ENCODE results near the gene SLC5A10.
A peak's percentile ranks its signal among the peaks of the same experiment; 100 is the strongest.

The SLC5A10 gene

GRCh38 chr17:18997650-18998196 is 45.8 kb downstream of the SLC5A10 start:
- no peak overlapping the region for H3K27ac Mint-ChIP-seq
- no peak overlapping the region for H3K4me3 Mint-ChIP-seq

GRCh38 chr17:18999394-18999793 is 47.4 kb downstream of the SLC5A10 start:
- Mint-ChIP-seq H3K27ac (no peak overlapping the region), H3K4me3 (no peak overlapping the region), H3K27me3 (no peaks in the 10 kb centered on the region), H3K4me1 (peaks cover 43% of the 10 kb centered on the region), H3K9me3 (peaks cover 10 to 16% of the 10 kb centered on the region in 2 donors)
- ATAC-seq (no peak), DNase-seq (no peak)

More at GRCh38 chr17:18997650-18998196, 45.8 kb downstream of the SLC5A10 start:
- peaks cover 49% of the 10 kb centered on the region for H3K4me1 Mint-ChIP-seq
- DNase-seq (no peak), ATAC-seq (no peak)
- peaks cover 10 to 16% of the 10 kb centered on the region in 2 donors for H3K9me3 Mint-ChIP-seq
- no peaks in the 10 kb centered on the region for H3K27me3 Mint-ChIP-seq

GRCh38 chr17:18999911-19000310 is 47.9 kb downstream of the SLC5A10 start:
- Mint-ChIP-seq H3K4me3 (no peak overlapping the region), H3K27ac (no peak overlapping the region), H3K9me3 (peaks cover 9 to 13% of the 10 kb centered on the region in 2 donors), H3K27me3 (no peaks in the 10 kb centered on the region), H3K4me1 (peaks cover 45% of the 10 kb centered on the region)
- no peak for DNase-seq
- ATAC-seq = no peak

- Mint-ChIP-seq H3K4me3 (no peak overlapping the region), H3K27me3 (no peaks in the 10 kb centered on the region), H3K9me3 (peaks cover 3 to 5% of the 10 kb centered on the region in 2 donors), H3K4me1 (peaks cover 47% of the 10 kb centered on the region), H3K27ac (peak overlapping the region in 1 of 2 donors; percentile 5)
- DNase-seq (no peak), ATAC-seq (no peak)
These were observed 48.8 kb downstream of the SLC5A10 start for GRCh38 chr17:19000531-19001325.

GRCh38 chr17:19001907-19002590 is 50.1 kb downstream of the SLC5A10 start:
- Mint-ChIP-seq H3K4me1 (peaks cover 47% of the 10 kb centered on the region), H3K4me3 (peak overlapping the region; percentile 90), H3K9me3 (no peaks in the 10 kb centered on the region), H3K27ac (peak overlapping the region; percentile 14 to 78), H3K27me3 (no peaks in the 10 kb centered on the region)
- DNase-seq (no peak), ATAC-seq (no peak)

- DNase-seq (no peak), ATAC-seq (peak; percentile 10)
- peak overlapping the region; percentile 90 for H3K4me3 Mint-ChIP-seq
- H3K27ac Mint-ChIP-seq = peak overlapping the region in 1 of 2 donors; percentile 48
- H3K4me1 Mint-ChIP-seq = peaks cover 42% of the 10 kb centered on the region
- no peaks in the 10 kb centered on the region for H3K27me3 Mint-ChIP-seq
- H3K9me3 Mint-ChIP-seq = no peaks in the 10 kb centered on the region
These were observed 51.0 kb downstream of the SLC5A10 start for GRCh38 chr17:19002805-19003542.

GRCh38 chr17:19003543-19004420 is 51.8 kb downstream of the SLC5A10 start:
- ATAC-seq (peak; percentile 31), DNase-seq (peak; percentile 35 to 41)
- Mint-ChIP-seq H3K9me3 (no peaks in the 10 kb centered on the region), H3K27ac (peak overlapping the region; percentile 63 to 96), H3K4me1 (peaks cover 40% of the 10 kb centered on the region), H3K27me3 (no peaks in the 10 kb centered on the region), H3K4me3 (peak overlapping the region; percentile 90)

GRCh38 chr17:19004421-19005136 is 52.6 kb downstream of the SLC5A10 start, which contains the start of gene FAM83G:
FAM83G (minus strand) TSS chr17:19004764; CDS start chr17:19004041, 723 bp downstream.
- DNase-seq (peak; percentile 80 to 84), ATAC-seq (peak; percentile 91)
- no peaks in the 10 kb centered on the region for H3K27me3 Mint-ChIP-seq
- peaks cover 40% of the 10 kb centered on the region for H3K4me1 Mint-ChIP-seq
- no peaks in the 10 kb centered on the region for H3K9me3 Mint-ChIP-seq
- peak within 1 kb of the TSS; percentile 90 for H3K4me3 Mint-ChIP-seq
- H3K27ac Mint-ChIP-seq = peak within 1 kb of the TSS; percentile 95 to 96

GRCh38 chr17:19005137-19005773 is 53.3 kb downstream of the SLC5A10 start:
- H3K4me1 Mint-ChIP-seq = peaks cover 40% of the 10 kb centered on the region
- no peak for DNase-seq
- H3K4me3 Mint-ChIP-seq = peak overlapping the region; percentile 68 to 81
- H3K9me3 Mint-ChIP-seq = no peaks in the 10 kb centered on the region
- H3K27me3 Mint-ChIP-seq = no peaks in the 10 kb centered on the region
- ATAC-seq = peak; percentile 21
- peak overlapping the region; percentile 40 to 95 for H3K27ac Mint-ChIP-seq

- H3K27ac Mint-ChIP-seq = peak overlapping the region in 1 of 2 donors; percentile 17
- ATAC-seq = no peak
These were observed 53.9 kb downstream of the SLC5A10 start for GRCh38 chr17:19005789-19006430.

GRCh38 chr17:19006698-19007097 is 54.7 kb downstream of the SLC5A10 start:
- no peaks in the 10 kb centered on the region for H3K9me3 Mint-ChIP-seq
- no peak overlapping the region for H3K4me3 Mint-ChIP-seq
- H3K27me3 Mint-ChIP-seq = no peaks in the 10 kb centered on the region
- ATAC-seq (no peak), DNase-seq (no peak)
- H3K27ac Mint-ChIP-seq = no peak overlapping the region
- H3K4me1 Mint-ChIP-seq = peaks cover 26% of the 10 kb centered on the region

More at GRCh38 chr17:19005789-19006430, 53.9 kb downstream of the SLC5A10 start:
- peaks cover 34% of the 10 kb centered on the region for H3K4me1 Mint-ChIP-seq
- H3K27me3 Mint-ChIP-seq = no peaks in the 10 kb centered on the region
- peak overlapping the region in 1 of 2 donors; percentile 33 for H3K4me3 Mint-ChIP-seq
- DNase-seq = no peak
- H3K9me3 Mint-ChIP-seq = no peaks in the 10 kb centered on the region

- Mint-ChIP-seq H3K9me3 (no peaks in the 10 kb centered on the region), H3K27ac (no peak overlapping the region)
- DNase-seq = no peak
These were observed 58.0 kb downstream of the SLC5A10 start for GRCh38 chr17:19009970-19010369.

More at GRCh38 chr17:19009970-19010369, 58.0 kb downstream of the SLC5A10 start:
- no peak for ATAC-seq
- peaks cover 2% of the 10 kb centered on the region for H3K4me1 Mint-ChIP-seq
- no peaks in the 10 kb centered on the region for H3K27me3 Mint-ChIP-seq
- no peak overlapping the region for H3K4me3 Mint-ChIP-seq
